Epithelial cell of prostate (primary cell): Measurements from ENCODE around the gene AGBL4.

Experiments used
- DNase-seq: peaks from one replicate; pipeline ENCODE4 v3.0.0-alpha.2; 2011; ENCODE audit warnings: low read depth, low spot score
- H3K27ac ChIP-seq: fragments of 450-650 bp; 2 replicates; pipeline ENCODE4 v1.5.1; 2017; ENCODE audit warnings: mild to moderate bottlenecking

The AGBL4 gene

DNA sequence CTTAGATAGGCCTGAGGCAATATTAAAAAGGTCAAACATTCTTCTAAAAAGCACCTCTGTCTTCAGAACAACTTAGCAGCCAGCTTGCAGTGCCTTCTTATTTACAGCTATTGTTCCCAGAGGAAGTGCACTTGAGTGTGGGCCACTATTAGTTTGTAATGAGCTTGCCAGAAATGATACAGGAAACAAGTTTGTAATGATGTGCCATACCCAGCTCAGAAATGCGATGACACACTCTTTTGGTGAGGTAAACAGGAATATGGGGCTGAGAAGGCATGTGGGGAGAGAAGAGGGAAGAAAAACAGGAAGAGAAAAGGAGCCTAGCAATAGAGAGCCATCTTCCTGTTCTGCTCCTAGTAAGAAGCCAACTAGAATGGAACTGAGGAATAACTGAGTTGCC is 295.4 kb downstream of the AGBL4 start:
- DNase-seq: peak; percentile 24
- peak overlapping the region; percentile 70 for H3K27ac ChIP-seq

DNA sequence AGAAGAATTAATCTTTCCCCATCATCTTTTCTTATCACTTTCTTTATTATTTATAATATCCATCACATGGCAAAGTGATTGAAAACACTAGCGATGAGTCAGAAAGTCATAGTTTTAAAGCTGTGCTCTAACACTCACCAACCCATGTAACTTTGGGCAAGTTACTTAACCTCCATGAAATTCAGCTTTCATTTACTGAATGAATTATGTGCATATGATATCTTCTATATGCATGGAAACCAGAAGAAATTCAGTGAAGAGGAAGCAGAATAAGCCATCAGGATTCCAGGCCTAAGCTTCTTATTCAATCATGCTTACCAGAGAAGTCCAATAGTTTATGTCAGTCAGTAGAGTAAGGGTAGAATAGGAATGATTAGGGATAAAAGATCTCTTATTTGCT is 300.1 kb downstream of the AGBL4 start:
- no peak overlapping the region for H3K27ac ChIP-seq
- DNase-seq: no peak

DNA sequence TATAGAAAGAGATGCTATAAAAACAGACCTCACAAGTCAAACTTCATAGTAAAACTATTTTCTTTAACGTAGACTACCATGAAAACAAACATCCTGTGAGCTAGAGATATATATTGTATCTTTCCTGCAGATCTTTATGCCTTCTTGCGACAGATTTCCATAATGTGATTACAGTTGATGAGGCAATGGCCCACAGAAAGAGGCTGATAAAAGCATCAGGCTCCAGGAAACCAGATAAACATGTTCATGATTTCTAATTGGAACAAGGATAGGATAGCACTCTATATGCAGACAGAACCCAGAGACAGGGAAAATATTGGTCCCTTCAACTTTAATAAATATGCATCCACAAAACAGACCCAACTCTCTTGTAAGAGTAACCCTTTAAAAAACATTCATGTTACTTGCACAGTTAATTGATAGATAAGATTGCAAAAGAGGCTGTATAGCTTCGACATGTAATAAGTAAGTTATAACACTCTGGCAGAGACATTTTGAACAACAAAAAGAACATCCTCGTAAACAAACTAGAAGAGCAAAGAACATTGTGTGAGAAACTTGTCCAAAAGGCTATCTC is 329.4 kb downstream of the AGBL4 start:
- DNase-seq: no peak
- no peak overlapping the region for H3K27ac ChIP-seq

DNA sequence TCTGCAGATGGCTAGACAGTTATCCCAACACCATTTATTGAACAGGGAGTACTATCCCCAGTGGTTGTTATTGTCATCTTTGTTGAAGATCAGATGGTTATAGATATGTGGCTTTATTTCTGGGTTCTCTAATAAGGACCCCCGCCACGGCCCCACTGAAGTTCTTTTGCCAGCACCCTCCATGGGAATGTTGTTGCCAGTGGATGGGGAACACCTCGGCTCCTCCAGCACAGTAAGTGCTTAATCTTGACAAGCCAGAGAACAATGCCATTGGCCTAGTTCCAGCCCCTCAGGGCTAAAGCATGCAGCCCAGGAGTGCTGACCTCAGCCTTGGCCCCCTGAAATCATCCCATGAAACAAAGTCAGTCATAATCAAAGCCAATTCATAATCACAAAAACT is 337.6 kb downstream of the AGBL4 start:
- DNase-seq: no peak
- H3K27ac ChIP-seq: no peak overlapping the region

DNA sequence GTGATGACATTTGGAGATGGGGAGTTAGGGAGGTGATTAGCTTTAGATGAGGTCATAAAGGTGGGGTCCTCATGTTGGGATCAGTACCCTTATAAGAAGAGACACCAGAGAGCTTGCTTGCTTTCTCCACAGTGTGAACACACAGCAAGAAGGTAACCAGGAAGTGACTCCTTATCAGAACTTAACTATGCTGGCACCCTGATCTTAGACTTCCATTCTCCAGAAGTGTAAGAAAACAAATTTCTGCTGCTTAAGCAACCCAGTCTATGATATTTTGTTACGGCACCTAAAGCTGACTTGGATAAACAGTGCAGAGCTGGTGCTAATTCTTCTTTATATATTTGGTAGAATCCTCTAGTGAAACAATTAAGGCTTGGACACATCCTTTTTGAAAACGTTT is 346.0 kb downstream of the AGBL4 start:
- DNase-seq: no peak
- H3K27ac ChIP-seq: no peak overlapping the region

DNA sequence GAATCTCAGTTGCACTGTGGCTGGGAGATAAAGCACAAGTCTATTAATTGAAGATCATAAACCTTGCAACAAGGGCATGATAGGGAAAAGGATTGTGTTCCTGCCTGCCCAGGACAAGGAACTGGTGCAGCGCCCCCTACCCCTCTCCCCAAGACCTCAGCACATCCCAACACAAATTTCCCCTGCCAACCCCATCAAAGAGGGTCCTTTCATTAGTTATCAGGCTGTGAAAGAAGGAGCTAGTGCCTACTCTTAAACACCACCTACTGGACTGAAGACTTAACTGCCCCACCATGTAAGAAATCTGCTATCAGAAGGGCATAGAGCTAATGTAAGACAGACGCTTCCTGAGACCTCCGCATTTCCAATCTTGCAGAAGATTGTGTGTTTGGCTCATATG is 372.6 kb downstream of the AGBL4 start:
- no peak for DNase-seq

DNA sequence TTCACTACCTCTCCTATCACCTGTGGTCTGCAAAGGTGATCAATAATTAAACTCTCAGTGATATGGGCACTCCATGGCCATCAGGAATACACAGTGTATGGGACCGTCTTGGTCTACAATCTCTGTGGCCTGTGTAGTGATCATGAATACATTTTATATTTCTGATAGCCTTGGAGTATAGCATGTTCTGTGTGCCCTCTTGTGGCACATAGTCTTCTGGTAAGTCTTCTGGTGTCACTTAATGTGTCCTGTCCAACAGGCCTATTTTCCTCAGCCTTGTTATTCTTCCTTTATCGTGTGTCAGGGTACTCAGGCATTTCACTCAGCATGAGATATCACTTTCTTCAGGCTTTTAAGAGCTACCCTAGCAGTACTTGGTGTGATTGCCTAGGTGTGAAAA is 393.6 kb downstream of the AGBL4 start:
- no peak overlapping the region for H3K27ac ChIP-seq
- DNase-seq: no peak

More for the DNA sequence above, 372.6 kb downstream of the AGBL4 start:
- H3K27ac ChIP-seq: no peak overlapping the region

DNA sequence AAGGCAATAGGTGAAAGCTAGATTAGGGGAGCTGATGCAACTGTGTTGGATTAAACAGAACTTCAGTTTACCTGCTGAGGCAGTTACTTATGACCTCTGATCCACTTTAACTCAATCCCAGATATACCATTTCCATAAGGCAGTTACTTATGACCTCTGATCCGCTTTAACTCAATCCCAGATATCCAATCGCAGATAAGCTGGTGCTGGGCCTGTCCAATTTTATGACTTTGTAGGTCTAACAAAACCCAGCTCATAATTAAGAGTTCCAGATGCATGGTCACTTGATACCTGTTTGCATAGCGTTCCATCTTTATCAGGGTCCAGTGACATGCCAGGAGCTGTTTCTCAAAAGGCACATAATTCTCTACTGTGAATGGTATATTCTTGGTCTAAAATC is 396.0 kb downstream of the AGBL4 start:
- H3K27ac ChIP-seq: no peak overlapping the region
- DNase-seq: no peak

DNA sequence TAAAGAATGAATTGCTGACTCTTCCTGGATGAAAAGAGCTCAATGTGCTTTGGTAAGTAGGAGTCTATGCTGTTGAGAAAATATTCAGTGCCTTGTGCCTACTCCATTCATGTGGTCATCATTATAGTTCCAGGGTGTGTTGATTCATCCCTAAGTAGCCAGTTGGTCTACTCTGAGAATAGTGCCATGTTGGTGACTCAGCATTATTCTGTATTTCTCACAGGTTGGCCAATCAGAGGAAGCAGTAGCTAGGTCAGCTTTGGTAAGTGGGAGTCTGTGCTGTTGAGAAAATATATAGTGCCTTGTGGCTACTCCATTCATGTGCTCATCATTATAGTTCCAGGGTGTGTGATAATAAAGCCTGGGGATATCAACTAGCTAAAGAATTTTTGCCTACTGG is 397.3 kb downstream of the AGBL4 start:
- no peak for DNase-seq
- no peak overlapping the region for H3K27ac ChIP-seq

DNA sequence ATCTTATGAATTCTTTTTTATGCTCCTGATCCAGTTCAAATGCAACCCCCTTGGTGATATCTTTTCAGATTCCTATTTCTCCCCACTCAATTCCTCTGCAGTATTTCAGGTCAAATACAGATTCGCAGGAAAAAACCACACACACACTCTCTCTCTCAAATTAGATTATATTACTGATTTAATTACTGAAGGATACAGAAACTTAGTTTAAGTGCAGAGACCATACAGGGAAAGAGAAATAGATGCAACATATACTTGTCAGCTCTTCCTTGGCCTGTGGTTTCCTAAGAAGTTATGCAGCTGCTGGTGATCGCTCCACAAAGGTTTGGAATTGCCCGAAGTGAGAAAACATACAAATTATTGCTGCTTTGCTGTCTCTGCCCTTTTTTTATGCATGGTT is 400.9 kb downstream of the AGBL4 start:
- no peak overlapping the region for H3K27ac ChIP-seq
- DNase-seq: no peak

DNA sequence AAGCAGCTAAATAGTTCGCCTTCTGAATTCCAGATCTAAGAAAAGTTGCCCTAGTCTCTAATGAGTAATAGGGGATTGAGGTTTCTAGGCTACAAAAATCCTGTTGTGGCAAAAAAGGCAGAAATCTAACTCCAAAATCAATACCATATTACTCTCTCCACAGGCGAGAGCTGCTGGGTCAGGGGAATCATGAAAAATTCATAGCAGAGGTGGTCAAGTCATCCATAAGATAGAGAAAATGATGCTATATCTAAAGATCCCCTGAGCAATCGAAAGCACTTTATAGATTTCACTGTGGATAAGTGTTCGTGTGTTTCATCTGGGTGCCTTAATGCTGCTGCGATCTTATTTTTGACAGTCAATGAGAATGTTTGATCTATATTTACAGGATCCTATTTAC is 417.7 kb downstream of the AGBL4 start:
- no peak overlapping the region for H3K27ac ChIP-seq
- no peak for DNase-seq

DNA sequence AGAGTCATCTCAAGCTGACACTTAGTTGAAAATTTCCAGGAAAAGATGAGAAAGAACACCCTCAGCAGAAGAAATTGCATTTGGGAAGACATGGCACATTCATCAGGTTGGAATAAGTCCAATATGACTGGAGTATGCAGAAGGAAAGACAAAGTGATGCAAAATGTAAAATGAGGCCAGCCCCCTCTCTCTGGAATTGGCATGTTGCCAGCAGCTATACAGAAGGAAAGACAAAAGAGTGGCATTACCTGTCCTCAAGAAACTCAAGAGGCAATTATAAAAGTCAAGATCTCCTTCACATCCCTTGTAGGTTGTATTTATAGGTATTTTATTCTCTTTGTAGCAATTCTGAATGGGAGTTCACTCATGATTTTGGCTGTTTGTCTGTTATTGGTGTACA is 426.3 kb downstream of the AGBL4 start:
- H3K27ac ChIP-seq: no peak overlapping the region
- DNase-seq: no peak

DNA sequence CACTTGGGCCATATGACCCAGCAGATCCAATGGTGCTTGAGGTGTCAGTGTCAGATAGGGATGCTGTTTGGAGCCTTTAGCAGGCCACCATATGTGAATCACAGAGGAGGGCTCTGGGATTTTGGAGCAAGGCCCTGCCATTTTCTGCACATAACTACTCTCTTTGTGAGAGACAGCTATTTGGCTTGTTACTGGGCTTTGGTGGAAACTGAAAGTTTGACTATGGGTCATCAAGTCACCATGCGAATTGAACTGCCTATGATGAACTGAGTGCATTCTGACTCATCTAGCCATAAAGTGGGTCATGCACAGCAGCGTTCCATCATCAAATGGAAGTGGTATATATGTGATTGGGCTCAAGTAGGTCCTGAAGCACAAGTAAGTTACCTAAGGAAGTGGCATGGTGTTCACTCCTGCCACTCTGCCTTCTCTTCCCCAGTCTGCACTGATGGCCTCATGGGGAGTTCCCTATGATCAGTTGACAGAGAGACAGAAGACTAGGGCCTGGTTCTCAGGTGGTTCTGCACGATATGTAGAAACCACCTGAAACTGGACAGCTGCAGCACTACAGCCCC is 447.3 kb downstream of the AGBL4 start:
- no peak for DNase-seq
- H3K27ac ChIP-seq: no peak overlapping the region

DNA sequence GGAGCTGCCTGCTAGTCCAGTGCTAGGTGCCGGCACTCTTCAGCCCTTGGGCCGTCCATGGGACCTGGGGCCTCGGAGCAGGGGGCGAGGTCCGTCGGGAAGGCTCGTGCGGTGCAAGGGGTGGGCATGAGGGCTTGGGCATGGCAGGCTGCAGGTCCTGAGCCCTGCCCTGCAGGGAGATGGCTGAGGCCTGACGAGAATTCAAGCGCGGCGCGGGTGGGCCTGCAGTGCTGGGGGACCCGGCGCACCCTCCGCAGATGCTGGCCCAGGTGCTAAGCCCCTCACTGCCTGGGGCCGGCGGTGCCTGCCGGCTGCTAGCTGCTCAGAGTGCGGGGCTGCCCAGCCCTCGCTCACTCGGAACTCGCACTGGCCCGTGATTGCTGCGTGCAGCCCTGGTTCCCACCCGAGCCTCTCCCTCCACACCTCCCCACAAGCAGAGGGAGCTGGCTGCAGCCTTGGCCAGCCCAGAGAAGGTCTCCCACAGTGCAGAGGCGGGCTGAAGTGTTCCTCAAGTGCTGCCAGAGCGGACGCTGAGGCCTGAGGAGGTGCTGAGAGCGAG is 467.0 kb downstream of the AGBL4 start:
- no peak for DNase-seq
- no peak overlapping the region for H3K27ac ChIP-seq

DNA sequence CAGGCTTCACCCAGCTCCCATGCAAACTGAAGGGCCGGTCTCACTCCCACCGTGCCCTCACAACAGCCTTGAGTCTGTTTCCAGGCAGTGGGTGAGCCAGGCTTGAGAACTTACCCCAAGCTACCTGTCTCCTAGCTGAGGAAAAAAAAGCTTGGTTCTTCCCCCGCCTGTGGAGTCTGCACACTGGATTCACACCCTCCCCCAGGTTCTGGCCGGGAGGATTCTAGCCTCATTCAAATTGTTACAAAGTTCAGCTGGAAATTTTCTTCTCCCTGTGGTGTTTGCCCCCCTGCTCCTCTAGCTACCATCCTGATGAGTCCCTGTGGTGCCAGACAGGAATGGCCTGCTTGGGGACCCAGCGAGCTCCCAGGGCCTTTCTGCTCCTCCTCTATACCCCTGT is 471.7 kb downstream of the AGBL4 start:
- no peak overlapping the region for H3K27ac ChIP-seq
- no peak for DNase-seq

DNA sequence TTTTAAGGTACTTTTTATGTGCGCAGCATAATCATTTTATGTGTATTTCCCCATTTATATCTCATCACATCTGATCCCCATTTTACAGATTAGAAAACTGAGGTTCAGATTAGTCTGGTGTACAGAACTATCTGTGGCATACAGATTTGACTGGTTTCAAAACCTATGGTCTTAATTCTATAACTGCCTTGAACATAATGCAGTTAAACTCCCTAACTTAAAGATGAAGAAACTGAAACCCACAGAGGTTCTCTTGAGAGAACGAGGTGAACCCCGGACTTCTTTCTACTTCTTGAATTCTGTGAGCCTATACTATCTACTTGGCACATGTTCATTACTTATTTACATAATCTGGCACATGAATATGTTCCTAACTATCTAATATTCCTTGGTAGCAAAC is 479.1 kb downstream of the AGBL4 start:
- DNase-seq: no peak
- no peak overlapping the region for H3K27ac ChIP-seq

DNA sequence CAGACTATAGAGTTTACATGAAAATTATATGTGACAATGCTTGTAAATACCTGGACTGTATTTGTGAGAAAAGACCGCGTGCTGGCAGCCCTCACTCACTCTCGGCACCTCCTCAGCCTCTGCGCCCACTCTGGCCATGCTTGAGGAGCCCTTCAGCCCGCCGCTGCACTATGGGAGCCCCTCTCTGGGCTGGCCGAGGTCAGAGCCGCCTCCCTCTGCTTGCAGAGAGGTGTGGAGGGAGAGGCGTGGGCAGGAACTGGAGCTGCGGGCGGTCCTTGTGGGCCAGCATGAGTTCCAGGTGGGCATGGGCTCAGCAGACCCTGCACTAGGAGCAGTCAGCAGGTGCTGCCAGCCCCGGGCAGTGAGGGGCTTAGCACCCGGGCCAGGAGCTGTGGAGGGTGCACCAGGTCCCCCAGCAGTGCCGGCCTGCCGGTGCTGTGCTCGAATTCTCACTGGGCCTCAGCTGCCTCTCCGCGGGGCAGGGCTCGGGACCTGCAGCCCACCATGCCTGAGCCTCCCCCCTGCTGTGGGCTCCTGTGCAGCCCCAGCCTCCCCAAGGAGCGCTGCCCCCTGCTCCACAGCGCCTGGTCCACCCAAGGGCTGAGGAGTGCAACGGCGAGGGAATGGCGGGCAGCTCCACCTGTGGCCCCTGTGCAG is 482.5 kb downstream of the AGBL4 start:
- DNase-seq: no peak
- H3K27ac ChIP-seq: no peak overlapping the region

DNA sequence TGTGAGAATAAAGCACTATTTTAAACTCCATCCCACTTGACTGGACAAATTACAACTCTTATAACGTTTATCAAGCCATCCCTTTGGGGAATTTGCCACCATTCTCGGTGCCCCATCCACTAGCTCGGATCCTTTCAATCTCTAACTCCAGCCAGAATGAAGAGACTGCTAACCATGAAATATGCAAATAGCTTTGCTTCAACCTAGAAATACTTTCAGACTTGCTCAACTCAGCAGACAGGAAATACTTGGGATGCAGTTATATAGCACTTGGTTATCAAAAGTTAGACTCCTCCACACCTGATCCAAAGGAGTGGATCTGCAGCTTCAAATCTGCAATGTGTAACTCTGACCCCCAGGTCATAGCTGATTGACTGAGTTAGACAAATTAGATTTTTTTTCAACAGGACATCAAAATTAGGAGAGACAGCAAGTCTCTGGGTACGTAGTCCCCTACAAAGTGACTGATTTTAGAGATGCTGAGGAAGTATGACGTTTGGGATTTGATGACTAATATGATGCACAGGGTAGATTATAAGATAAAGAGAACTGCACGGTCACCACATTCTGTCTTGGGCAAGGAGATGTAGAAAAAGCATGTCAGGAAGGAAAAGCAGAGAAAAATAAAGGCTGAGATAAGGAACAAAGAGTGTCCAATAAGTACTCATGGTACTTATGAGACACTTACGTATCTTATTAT is 496.0 kb downstream of the AGBL4 start:
- DNase-seq: no peak
- H3K27ac ChIP-seq: no peak overlapping the region

DNA sequence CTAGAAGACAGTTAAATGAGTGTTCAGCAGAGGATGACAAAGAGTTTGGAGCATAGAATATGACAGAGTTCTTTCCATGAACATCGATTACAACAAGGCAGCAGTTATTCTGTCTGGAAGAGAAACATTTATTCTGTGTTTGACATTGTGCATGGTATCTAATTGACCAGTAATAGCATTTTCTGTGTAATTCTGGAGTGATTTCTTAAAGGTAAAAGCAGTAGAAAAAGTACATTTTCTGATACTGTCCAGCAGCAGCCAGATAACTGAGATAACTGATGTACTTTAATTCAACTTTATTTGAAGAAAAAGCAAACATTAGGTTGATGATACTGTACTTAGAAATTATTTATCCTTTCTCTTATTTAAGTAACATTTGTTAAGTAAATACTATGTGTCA is 497.1 kb downstream of the AGBL4 start:
- H3K27ac ChIP-seq: no peak overlapping the region
- DNase-seq: no peak

DNA sequence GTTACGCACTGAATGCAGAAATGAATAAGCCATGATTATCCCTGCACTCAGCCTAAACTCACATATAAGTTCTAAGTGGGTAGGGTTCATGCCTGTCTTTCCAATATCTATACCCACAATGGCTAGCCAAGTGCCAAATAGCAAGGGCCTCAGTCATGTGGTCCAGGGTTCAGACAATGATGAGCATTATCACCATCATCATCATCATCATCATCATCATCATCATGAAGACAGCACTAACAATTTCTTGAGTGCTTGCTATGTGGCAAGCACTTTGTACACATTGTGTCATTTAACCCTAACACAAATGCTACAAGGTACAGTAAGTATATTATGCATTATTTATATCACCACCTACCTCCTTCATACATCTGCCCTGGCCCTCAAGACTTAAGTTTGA is 500.0 kb downstream of the AGBL4 start:
- no peak overlapping the region for H3K27ac ChIP-seq

DNA sequence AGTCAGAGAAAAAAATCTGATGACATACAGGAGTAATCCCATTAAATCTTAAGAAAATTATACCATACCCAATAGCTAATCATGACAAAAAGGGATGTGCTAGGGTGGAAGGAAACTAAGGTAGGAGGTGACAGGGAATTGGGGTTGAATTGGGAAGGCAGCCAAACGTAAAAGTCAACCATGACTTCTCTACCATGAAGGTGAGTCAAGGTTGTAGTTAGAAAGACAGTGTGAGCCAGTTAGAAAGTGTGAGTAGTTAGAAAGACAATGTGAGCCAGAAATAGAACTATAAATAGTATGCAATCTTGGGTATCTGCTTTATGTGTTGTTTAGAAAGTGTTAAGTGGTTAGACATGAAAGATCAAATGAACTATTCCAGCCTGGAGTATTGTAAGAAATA is 556.8 kb downstream of the AGBL4 start:
- DNase-seq: no peak
- no peak overlapping the region for H3K27ac ChIP-seq

More for the DNA sequence above, 500.0 kb downstream of the AGBL4 start:
- DNase-seq: no peak
